ENCODE measurements around the gene PACSIN1.

The PACSIN1 gene

DNA sequence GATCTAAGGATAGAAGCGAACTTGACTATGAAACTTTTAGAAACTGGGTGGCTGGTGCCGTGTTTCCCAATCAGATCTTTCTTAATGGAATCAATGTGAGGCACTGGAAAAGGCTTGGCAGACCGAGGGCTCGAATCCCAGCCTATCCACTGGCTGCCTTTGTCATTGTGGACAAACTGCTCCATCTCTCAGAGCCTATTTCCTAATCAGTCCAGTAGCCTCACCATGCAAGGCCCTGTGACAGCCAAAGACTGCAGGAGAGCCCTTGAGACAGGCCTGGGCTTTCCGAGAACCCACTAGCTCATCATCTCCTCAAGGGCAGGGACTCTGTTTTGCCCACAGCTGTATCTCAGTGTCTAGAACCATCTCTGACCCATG lies 46.9 kb downstream of the PACSIN1 start:
- TF ChIP-seq, protein P1, sequence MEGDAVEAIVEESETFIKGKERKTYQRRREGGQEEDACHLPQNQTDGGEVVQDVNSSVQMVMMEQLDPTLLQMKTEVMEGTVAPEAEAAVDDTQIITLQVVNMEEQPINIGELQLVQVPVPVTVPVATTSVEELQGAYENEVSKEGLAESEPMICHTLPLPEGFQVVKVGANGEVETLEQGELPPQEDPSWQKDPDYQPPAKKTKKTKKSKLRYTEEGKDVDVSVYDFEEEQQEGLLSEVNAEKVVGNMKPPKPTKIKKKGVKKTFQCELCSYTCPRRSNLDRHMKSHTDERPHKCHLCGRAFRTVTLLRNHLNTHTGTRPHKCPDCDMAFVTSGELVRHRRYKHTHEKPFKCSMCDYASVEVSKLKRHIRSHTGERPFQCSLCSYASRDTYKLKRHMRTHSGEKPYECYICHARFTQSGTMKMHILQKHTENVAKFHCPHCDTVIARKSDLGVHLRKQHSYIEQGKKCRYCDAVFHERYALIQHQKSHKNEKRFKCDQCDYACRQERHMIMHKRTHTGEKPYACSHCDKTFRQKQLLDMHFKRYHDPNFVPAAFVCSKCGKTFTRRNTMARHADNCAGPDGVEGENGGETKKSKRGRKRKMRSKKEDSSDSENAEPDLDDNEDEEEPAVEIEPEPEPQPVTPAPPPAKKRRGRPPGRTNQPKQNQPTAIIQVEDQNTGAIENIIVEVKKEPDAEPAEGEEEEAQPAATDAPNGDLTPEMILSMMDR (IDR thresholded peaks at IDR 0.05; ENCODE audit: poor library complexity, severe bottlenecking) = no peak
- no peaks in the 10 kb centered on the region for H3K9me3 ChIP-seq (ENCODE audit: severe bottlenecking)
- ATAC-seq (ENCODE audit: low read depth) = no peak
- no peak overlapping the region for H3K27ac ChIP-seq (ENCODE audit: poor library complexity, severe bottlenecking)
- no peak overlapping the region for H3K4me3 ChIP-seq (ENCODE audit: severe bottlenecking)
- no peaks in the 10 kb centered on the region for H3K4me1 ChIP-seq (ENCODE audit: insufficient read depth, poor library complexity, severe bottlenecking)
- no peaks in the 10 kb centered on the region for H3K36me3 ChIP-seq (ENCODE audit: low read depth)
- DNase-seq (ENCODE audit: low spot score) = peak; percentile 13
- peaks cover 5% of the 10 kb centered on the region for H3K27me3 ChIP-seq (ENCODE audit: insufficient read depth, poor library complexity, severe bottlenecking)

GRCh38 chr6:34513646-34514045 lies 47.8 kb downstream of the PACSIN1 start:
- peak; percentile 4 for DNase-seq (ENCODE audit: low spot score)
- Histone ChIP-seq H3K27ac (ENCODE audit: poor library complexity, severe bottlenecking) (no peak overlapping the region), H3K36me3 (ENCODE audit: low read depth) (no peaks in the 10 kb centered on the region), H3K4me1 (ENCODE audit: insufficient read depth, poor library complexity, severe bottlenecking) (no peaks in the 10 kb centered on the region), H3K4me3 (ENCODE audit: severe bottlenecking) (no peak overlapping the region), H3K27me3 (ENCODE audit: insufficient read depth, poor library complexity, severe bottlenecking) (peaks cover 5% of the 10 kb centered on the region), H3K9me3 (ENCODE audit: severe bottlenecking) (no peaks in the 10 kb centered on the region)
- ATAC-seq (ENCODE audit: low read depth) = no peak
- TF ChIP-seq, protein P1 (IDR thresholded peaks at IDR 0.05; ENCODE audit: poor library complexity, severe bottlenecking) = no peak

- H3K4me3 ChIP-seq (ENCODE audit: severe bottlenecking) = no peak overlapping the region
- TF ChIP-seq, protein P1 (IDR thresholded peaks at IDR 0.05; ENCODE audit: poor library complexity, severe bottlenecking) = no peak
- no peaks in the 10 kb centered on the region for H3K36me3 ChIP-seq (ENCODE audit: low read depth)
Measured at GRCh38 chr6:34514112-34514511, 48.2 kb downstream of the PACSIN1 start.

DNA sequence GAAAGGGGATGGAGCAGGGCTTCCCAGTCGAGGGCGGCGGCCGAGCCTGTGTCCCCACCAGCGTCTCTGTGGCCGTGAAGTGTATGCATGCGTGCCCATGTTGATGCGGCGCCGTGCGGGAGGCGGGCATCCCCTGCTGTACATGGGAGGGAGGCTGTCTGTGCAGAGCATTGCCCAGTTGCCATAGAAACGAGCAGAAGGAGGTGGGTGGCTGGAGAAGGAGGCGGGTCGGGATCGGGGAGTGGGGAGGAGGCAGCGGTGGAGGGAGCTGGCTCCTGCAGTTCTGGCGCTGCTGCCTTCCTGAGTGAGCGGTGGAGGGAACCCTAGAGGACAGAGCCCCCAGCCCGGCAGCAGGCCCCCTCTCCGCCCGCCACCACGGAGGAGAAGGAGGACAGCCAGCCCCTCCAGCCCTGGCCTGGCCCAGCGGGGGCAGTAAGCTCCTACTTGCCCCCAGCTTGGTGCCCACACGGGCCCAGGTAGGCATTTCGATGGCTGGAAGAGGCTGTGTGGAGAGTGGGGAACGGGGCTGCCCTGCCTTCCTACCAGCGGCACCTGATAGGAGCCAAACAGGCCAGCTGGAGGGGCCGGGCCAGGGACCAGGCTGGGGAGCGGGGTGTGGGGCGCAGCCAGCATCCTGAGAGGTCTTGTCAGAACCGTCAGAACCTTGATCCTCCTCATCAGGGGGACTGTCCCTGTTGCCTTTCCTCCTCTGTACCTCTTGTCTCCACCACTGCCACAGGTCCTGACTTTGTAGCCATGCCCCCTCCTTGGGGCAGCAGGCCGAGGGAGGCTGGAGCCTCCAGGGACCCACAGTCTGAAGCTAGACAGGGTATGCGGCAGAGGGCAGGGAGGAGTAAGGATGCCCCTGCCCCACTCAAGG lies 49.0 kb downstream of the PACSIN1 start:
- no peak overlapping the region for H3K4me3 ChIP-seq (ENCODE audit: severe bottlenecking)
- H3K4me1 ChIP-seq (ENCODE audit: insufficient read depth, poor library complexity, severe bottlenecking) = no peaks in the 10 kb centered on the region
- peak; percentile 38; the same call in 1 of the 3 replicates for ATAC-seq (ENCODE audit: low read depth)
- no peaks in the 10 kb centered on the region for H3K36me3 ChIP-seq (ENCODE audit: low read depth)
- no peak overlapping the region for H3K27ac ChIP-seq (ENCODE audit: poor library complexity, severe bottlenecking)
- peak; percentile 46 for DNase-seq (ENCODE audit: low spot score)
- TF ChIP-seq, protein P1 (IDR thresholded peaks at IDR 0.05; ENCODE audit: poor library complexity, severe bottlenecking) = no peak
- H3K9me3 ChIP-seq (ENCODE audit: severe bottlenecking) = no peaks in the 10 kb centered on the region
- no peaks in the 10 kb centered on the region for H3K27me3 ChIP-seq (ENCODE audit: insufficient read depth, poor library complexity, severe bottlenecking)

More at GRCh38 chr6:34514112-34514511, 48.2 kb downstream of the PACSIN1 start:
- DNase-seq (ENCODE audit: low spot score) = peak; percentile 27
- no peak for ATAC-seq (ENCODE audit: low read depth)
- peaks cover 3% of the 10 kb centered on the region for H3K27me3 ChIP-seq (ENCODE audit: insufficient read depth, poor library complexity, severe bottlenecking)
- H3K4me1 ChIP-seq (ENCODE audit: insufficient read depth, poor library complexity, severe bottlenecking) = no peaks in the 10 kb centered on the region
- no peaks in the 10 kb centered on the region for H3K9me3 ChIP-seq (ENCODE audit: severe bottlenecking)
- H3K27ac ChIP-seq (ENCODE audit: poor library complexity, severe bottlenecking) = no peak overlapping the region

All from RWPE2 (cell line).